Activated CD4-positive, alpha-beta T cell treated with anti-CD3 and anti-CD28 coated beads for 36 hours (primary cell): ENCODE results near the gene TNIK. TPM values are rescaled to one million over a fixed set of nuclear protein-coding genes. Genes with fewer than 3 reads are reported as not detected.

Source experiments
- ATAC-seq: fragments of 200-7000 bp; cut with Tn5 transposase; one replicate; pipeline ENCODE4 v1.10.0; 2021; ENCODE audit warnings: mild to moderate bottlenecking, moderate library complexity
- CTCF ChIA-PET: fragments of 350-600 bp; sonication (Branson Sonifier 250); formaldehyde crosslinking; loops from one replicate; lab custom pipeline; 2021; ENCODE audit warnings: antibody characterized with exemption; lab: Charles Lee
- POLR2A ChIA-PET: fragments of 350-600 bp; sonication (Branson Sonifier 250); formaldehyde crosslinking; loops from one replicate; lab custom pipeline; 2021; ENCODE audit warnings: antibody characterized with exemption, inconsistent platforms; lab: Charles Lee
- DNase-seq: peaks from one replicate; pipeline ENCODE4 v3.0.0-alpha.2; 2020
- H3K27ac Mint-ChIP-seq: one replicate; pipeline ENCODE4 v1.8.0; 2021; ENCODE audit warnings: mixed read lengths
- H3K27me3 Mint-ChIP-seq: one replicate; pipeline ENCODE4 v1.8.0; 2021; ENCODE audit warnings: mixed read lengths
- H3K36me3 Mint-ChIP-seq: one replicate; pipeline ENCODE4 v1.8.0; 2021; ENCODE audit warnings: low read depth, mixed read lengths
- H3K4me1 Mint-ChIP-seq: one replicate; pipeline ENCODE4 v1.8.0; 2021; ENCODE audit warnings: mixed read lengths
- H3K4me3 Mint-ChIP-seq: one replicate; pipeline ENCODE4 v1.8.0; 2021; ENCODE audit warnings: mild to moderate bottlenecking, moderate library complexity, mixed read lengths
- H3K9me3 Mint-ChIP-seq: one replicate; pipeline ENCODE4 v1.8.0; 2021; ENCODE audit warnings: low read depth, mixed read lengths
- intact Hi-C, 2 experiments: fragments of 100-400 bp; cut with DNase I in 1 of 2; cut with micrococcal nuclease in 1 of 2; formaldehyde crosslinking; loops; one replicate each; pipeline versions ENCODE4 v1.14.2 to v1.15.1; 2022 to 2024; cut with DNase I, micrococcal nuclease
- total RNA-seq, 2 experiments: library from RNA; stranded (reverse); gene quantifications; one replicate each; pipeline ENCODE4 v1.2.3, GENCODE V29; 2021

The TNIK gene
- total RNA-seq, 2 experiments from 2014 or later = 28.8 to 34.2 TPM

DNA sequence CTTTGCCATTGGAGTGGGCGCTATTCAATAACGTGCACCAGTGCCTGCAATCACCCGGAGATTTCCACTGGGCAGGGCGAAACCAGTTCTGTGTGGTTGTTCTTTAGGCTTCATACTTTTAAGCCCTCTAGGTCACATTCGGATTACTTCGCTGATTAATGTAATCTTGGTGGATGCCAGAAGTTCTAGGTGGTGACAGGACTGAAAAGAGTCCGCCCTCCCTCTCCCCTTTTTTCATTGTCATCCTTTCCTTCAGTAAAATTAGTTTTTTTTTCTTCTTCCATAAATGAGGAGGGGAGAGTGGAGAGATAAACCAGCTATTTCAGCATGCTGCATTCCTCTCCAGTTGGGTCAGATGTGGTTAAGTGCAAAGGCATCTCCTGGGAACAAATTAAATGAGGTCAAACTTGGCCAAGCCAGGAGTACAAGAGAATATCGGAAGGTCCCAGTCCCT lies 431.4 kb downstream of the TNIK start:
- ATAC-seq = no peak
- DNase-seq = no peak
- Mint-ChIP-seq H3K4me1 (peaks cover 2% of the 10 kb centered on the region), H3K9me3 (no peaks in the 10 kb centered on the region), H3K27ac (no peak overlapping the region), H3K27me3 (peaks cover 17% of the 10 kb centered on the region), H3K36me3 (no peaks in the 10 kb centered on the region), H3K4me3 (no peak overlapping the region)
- intact Hi-C loops = loop anchor here in 1 of 2 experiments (2.0 kb wide), 1 partner anchor 54 kb away; no protein-coding TSS in a partner anchor
- ChIA-PET CTCF (no interaction called here), POLR2A (no interaction called here)

DNA sequence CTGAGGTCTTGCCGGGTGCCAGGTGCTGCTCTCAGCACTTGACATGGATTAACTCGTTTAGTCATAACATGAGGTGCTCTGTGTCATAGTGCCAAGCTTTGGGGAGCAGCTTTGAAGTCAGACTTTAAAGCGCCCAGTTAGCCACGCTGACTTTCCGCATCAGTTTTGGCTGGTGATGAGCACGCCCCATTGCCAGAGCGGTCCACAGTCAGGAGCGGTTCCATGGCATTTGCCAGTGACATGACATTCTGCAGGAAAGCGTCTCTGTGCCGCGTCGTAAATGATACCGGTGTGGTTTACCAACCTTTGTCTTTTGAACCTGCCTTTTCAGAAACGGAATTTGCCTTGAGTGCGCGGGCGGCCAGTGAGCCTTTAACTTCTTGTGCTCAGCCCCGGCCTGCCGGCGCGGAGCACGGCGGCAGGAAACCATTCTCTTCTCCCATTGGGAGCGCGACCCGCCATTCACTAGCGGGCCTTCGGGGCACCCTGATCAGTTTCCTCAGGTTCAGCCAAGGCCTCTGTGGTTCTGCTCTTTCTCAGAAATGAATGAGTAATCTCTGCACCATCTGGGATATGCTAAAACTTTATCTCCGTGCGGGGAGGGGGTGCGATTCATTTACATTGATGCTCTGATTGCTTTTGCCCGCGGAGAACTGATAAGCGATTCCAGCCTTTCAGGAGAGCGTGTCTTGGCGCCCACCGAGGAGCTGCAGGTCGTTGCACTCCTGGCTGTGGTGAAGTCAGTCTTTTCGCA lies 432.0 kb downstream of the TNIK start:
- DNase-seq (peak; percentile 83), ATAC-seq (peak; percentile 89)
- Mint-ChIP-seq H3K27ac (no peak overlapping the region), H3K9me3 (no peaks in the 10 kb centered on the region), H3K27me3 (peaks cover 20% of the 10 kb centered on the region), H3K4me1 (peaks cover 2% of the 10 kb centered on the region), H3K36me3 (no peaks in the 10 kb centered on the region), H3K4me3 (no peak overlapping the region)
- CTCF ChIA-PET = no interaction called here
- POLR2A ChIA-PET = no interaction called here
- intact Hi-C loops = loop anchor here in 1 of 2 experiments (2.0 kb wide), 1 partner anchor 55 kb away; no protein-coding TSS in a partner anchor

DNA sequence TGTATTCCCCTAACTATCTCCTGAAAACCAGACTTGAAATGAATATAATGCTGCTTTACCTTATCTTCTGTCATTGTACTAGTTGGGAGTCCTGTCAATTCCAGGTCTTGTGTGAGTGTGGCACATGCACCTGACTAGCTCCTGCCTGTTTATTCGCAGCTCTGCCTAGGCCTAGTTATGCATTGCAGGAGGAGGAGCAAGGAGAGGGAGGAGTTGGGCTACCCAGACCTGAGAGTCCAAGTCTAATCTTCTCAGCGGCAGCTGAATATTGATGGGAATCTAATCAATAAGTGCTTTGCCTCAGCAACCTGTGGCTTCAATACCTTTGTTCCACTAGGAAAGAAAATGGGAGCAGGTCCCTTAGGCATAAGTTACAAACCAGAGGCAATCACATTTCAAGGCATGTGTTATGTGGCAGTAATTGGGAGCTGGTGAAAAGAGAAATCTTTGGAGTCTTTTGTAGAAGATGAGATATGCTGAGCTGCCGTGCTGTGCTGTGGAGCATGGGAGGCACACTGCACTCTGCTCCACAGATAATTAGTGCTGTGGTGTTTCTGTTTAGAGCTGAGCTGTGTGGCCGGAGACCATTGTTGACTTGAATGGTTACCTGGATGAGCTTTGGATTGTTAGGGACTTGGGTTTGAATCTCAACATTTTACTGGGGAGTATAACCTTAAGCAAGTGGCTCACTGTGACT lies 433.5 kb downstream of the TNIK start, which contains the start of gene SLC2A2:
TSS of gene SLC2A2 (minus strand) at position 124 of the 697 bp plus-strand sequence. CDS start at position 74, 50 bp downstream.
- no peaks in the 10 kb centered on the region for H3K36me3 Mint-ChIP-seq
- CTCF ChIA-PET = interaction anchor here (0.9 kb wide), 1 partner anchor 12 kb away, joined by 3 read pairs; no protein-coding TSS in a partner anchor
- H3K4me1 Mint-ChIP-seq = peaks cover 2% of the 10 kb centered on the region
- POLR2A ChIA-PET = interaction anchor here (0.6 kb wide), 1 partner anchor 57 kb away, joined by 3 read pairs; no protein-coding TSS in a partner anchor
- H3K27me3 Mint-ChIP-seq = peaks cover 29% of the 10 kb centered on the region
- no peak within 1 kb of the TSS for H3K4me3 Mint-ChIP-seq
- intact Hi-C loops = no loop called here
- H3K27ac Mint-ChIP-seq = no peak within 1 kb of the TSS
- ATAC-seq (no peak), DNase-seq (no peak)
- H3K9me3 Mint-ChIP-seq = no peaks in the 10 kb centered on the region

DNA sequence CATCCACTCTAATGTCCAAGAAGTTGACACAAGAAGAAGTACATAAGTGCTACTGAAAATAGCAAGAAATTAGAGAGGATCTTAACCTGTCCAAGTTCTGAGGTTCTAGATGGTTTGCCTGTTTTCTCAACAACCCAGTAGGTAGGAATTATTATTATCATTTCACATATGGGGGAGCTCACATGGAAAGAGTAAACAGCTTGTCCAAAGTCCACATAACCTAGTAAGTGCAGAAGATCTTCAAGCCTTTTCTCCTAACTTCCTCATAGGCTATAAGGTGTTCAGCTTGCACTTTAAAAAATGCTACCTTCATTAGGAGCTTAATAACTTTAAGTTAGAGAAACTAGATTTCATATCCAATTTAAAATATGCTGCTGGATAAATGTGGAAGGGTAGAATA lies 436.6 kb downstream of the TNIK start:
- POLR2A ChIA-PET = interaction anchor here (0.6 kb wide), 1 partner anchor 14 kb away, joined by 3 read pairs; no protein-coding TSS in a partner anchor
- Mint-ChIP-seq H3K4me3 (no peak overlapping the region), H3K27ac (no peak overlapping the region), H3K4me1 (peaks cover 2% of the 10 kb centered on the region), H3K36me3 (no peaks in the 10 kb centered on the region), H3K9me3 (no peaks in the 10 kb centered on the region), H3K27me3 (peaks cover 31% of the 10 kb centered on the region)
- ATAC-seq (no peak), DNase-seq (no peak)
- intact Hi-C loops = no loop called here
- CTCF ChIA-PET = no interaction called here

DNA sequence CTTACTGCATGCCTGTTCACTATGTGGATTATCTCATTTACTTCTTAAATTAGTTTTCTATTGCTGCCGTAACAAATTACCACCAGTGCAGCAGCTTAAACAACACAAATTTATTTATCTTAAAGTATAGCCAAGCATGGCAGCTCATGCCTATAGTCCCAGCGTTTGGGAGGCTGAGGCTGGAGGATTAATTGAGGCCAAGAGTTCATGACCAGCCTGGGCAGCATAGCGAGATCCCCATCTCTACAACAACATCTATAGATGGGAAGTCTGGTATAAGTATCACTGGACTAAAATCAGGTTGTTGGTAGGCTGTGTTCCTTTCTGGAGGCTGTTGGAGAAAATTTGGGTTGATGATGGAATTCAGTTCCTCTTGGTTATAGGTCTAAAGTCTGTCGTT lies 438.8 kb downstream of the TNIK start:
- Mint-ChIP-seq H3K27ac (no peak overlapping the region), H3K9me3 (no peaks in the 10 kb centered on the region), H3K36me3 (no peaks in the 10 kb centered on the region), H3K4me1 (no peaks in the 10 kb centered on the region), H3K4me3 (no peak overlapping the region), H3K27me3 (peaks cover 16% of the 10 kb centered on the region)
- ChIA-PET POLR2A (no interaction called here), CTCF (interaction anchor here (0.6 to 1.3 kb wide), 2 partner anchors 10 to 340 kb away, joined by 3 to 4 read pairs; no protein-coding TSS in a partner anchor)
- no peak for DNase-seq
- intact Hi-C loops = no loop called here
- ATAC-seq = no peak

DNA sequence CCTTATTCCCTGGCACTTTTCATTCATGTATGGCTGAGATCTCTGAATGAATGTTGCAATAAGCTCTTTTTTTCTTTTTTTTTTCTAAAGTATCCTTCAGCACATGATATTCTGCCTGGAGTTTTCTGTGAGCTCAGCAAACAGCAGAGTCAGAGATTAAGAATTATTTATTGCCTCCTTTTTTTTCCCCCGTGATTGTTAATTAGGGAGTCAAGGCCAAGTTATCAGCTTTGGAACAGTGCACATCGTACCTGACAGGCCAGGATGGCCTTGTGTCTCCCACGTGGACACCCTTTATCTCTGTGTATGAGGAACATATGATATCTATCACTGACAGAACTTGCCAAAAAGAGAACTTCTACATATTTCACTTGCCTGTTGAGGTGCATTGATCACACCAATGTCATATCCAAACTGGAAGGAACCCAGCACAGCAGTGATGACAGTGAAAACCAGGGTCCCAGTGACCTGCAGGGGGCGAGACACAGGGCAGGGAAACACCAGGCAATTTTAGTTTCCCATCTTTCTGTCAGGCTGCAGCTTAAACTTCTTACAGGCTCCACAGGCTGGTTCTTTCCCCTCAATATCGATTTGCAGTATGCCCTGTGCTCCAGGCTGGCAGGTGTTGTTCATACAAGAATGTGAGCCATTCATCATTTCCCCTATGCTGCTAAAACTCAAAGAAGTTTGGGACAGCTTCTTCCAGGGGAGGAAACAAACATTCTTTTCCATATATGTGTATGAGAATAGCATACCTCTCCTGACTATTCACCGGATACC lies 441.9 kb downstream of the TNIK start:
- no peaks in the 10 kb centered on the region for H3K4me1 Mint-ChIP-seq
- DNase-seq (peak; percentile 25), ATAC-seq (no peak)
- H3K4me3 Mint-ChIP-seq = no peak overlapping the region
- peaks cover 12% of the 10 kb centered on the region for H3K27me3 Mint-ChIP-seq
- no peaks in the 10 kb centered on the region for H3K36me3 Mint-ChIP-seq
- ChIA-PET POLR2A (no interaction called here), CTCF (interaction anchor here (0.5 to 1.1 kb wide), 4 partner anchors 27 to 894 kb away, joined by 3 to 5 read pairs (median 4); no protein-coding TSS in a partner anchor)
- intact Hi-C loops = no loop called here
- H3K9me3 Mint-ChIP-seq = no peaks in the 10 kb centered on the region
- no peak overlapping the region for H3K27ac Mint-ChIP-seq

DNA sequence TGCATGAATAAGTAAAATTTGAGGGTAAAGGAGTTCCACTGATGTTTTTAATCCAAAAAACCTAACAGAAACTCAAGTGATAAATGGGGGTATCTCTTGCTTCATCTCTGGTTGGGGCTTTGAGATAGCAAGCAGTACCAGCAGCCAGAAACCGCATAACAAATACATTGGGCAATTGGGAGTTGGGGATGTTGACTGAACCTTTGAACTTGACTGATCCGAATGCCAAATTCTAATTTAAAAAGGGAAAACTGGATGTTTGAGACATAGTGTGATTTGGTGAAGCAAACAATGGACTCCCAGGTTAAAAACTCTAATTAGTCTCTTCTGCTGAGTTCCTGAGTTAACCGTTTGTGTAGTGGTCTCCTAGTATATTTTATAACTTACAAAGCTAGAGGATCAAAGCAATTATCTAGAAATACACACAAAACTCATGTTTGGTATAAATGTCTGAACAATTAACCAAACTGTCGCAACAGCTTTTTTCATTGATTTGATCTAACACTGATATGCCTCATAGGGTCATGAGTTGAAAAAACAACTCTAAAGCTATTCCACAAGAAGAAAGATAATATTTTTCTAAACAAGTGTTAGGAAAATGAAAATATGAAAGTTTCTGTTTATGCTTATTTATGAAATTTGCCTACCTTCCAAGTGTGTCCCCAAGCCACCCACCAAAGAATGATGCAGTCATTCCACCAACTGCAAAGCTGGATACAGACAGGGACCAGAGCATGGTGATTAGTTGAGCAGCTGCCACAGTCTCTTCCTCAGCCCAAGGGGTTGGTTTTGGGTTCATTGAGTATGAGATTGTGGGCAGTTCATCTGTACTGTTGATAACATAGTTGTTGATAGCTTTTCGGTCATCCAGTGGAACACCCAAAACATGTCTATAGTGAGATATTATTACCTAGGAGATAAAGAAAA lies 446.1 kb downstream of the TNIK start:
- ChIA-PET POLR2A (no interaction called here), CTCF (interaction anchor here (0.8 kb wide), 1 partner anchor 13 kb away, joined by 3 read pairs; the partner anchor contains the start of gene SLC2A2)
- ATAC-seq = no peak
- peaks cover 6% of the 10 kb centered on the region for H3K27me3 Mint-ChIP-seq
- no peaks in the 10 kb centered on the region for H3K36me3 Mint-ChIP-seq
- no peaks in the 10 kb centered on the region for H3K9me3 Mint-ChIP-seq
- H3K4me3 Mint-ChIP-seq = no peak overlapping the region
- H3K4me1 Mint-ChIP-seq = no peaks in the 10 kb centered on the region
- DNase-seq = no peak
- H3K27ac Mint-ChIP-seq = no peak overlapping the region
- intact Hi-C loops = no loop called here

DNA sequence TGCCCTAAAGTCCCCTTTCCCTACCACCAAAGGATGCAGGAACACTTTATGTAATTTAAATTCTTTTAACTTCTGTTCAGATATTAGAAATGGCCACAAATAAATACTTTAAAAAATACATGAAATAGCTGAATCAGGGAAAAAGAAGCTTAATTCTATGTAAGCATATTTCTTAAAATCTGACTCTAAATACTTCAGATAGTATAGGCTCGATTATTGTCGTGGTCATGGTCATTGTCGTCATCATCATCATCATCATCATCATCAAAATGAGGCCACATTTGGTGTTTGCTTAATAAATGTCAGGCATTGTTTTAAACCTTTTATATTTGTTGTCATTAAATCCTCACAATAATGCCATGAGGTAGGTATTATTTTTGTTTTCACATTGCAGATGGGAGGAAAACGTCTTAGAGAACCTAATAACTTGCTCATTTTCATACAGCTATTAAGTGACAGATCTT lies 448.3 kb downstream of the TNIK start:
- DNase-seq (no peak), ATAC-seq (no peak)
- ChIA-PET POLR2A (no interaction called here), CTCF (interaction anchor here (1.0 to 1.9 kb wide), 2 partner anchors 10 to 50 kb away, joined by 4 read pairs; no protein-coding TSS in a partner anchor)
- H3K4me3 Mint-ChIP-seq = no peak overlapping the region
- H3K27me3 Mint-ChIP-seq = peaks cover 6% of the 10 kb centered on the region
- no peaks in the 10 kb centered on the region for H3K4me1 Mint-ChIP-seq
- no peaks in the 10 kb centered on the region for H3K36me3 Mint-ChIP-seq
- H3K9me3 Mint-ChIP-seq = no peaks in the 10 kb centered on the region
- no peak overlapping the region for H3K27ac Mint-ChIP-seq
- intact Hi-C loops = no loop called here
